HG02973 (cell line): Measurements from ENCODE around the gene CCDC34.

Experiments
- ATAC-seq: cut with Tn5 transposase; IDR thresholded peaks from one replicate; pipeline ENCODE4 v1.9.1; 2021; ENCODE audit warnings: moderate library complexity; ENCODE audit not compliant: unreplicated experiment

The CCDC34 gene

GRCh38 chr11:27392278-27393114 lies 29.5 kb upstream of the CCDC34 start:
- no peak for ATAC-seq

- ATAC-seq: no peak
Measured at GRCh38 chr11:27391331-27392015, 28.5 kb upstream of the CCDC34 start.

- no peak for ATAC-seq
Measured at GRCh38 chr11:27390318-27391295, 27.6 kb upstream of the CCDC34 start.

GRCh38 chr11:27388869-27389268 lies 25.9 kb upstream of the CCDC34 start:
- ATAC-seq: no peak

GRCh38 chr11:27388001-27388400 lies 25.0 kb upstream of the CCDC34 start:
- no peak for ATAC-seq

GRCh38 chr11:27387362-27387761 lies 24.3 kb upstream of the CCDC34 start:
- ATAC-seq: no peak

- ATAC-seq: no peak
Measured at GRCh38 chr11:27386181-27386845, 23.3 kb upstream of the CCDC34 start.

- ATAC-seq: no peak
Measured at GRCh38 chr11:27385245-27385644, 22.2 kb upstream of the CCDC34 start.

GRCh38 chr11:27384227-27384626 lies 21.2 kb upstream of the CCDC34 start:
- ATAC-seq: no peak

- no peak for ATAC-seq
Measured at GRCh38 chr11:27383645-27384044, 20.6 kb upstream of the CCDC34 start.

GRCh38 chr11:27381238-27381666 lies 18.2 kb upstream of the CCDC34 start:
- ATAC-seq: no peak

GRCh38 chr11:27380771-27381170 lies 17.8 kb upstream of the CCDC34 start:
- ATAC-seq: no peak

GRCh38 chr11:27379449-27379848 lies 16.4 kb upstream of the CCDC34 start:
- ATAC-seq: no peak

GRCh38 chr11:27375370-27375769 lies 12.4 kb upstream of the CCDC34 start:
- ATAC-seq: no peak

- ATAC-seq: no peak
Measured at GRCh38 chr11:27373856-27374602, 11.0 kb upstream of the CCDC34 start.

GRCh38 chr11:27373392-27373791 lies 10.4 kb upstream of the CCDC34 start:
- ATAC-seq: no peak

- no peak for ATAC-seq
Measured at GRCh38 chr11:27372164-27372563, 9.1 kb upstream of the CCDC34 start.

GRCh38 chr11:27371489-27371888 lies 8.5 kb upstream of the CCDC34 start:
- no peak for ATAC-seq

- no peak for ATAC-seq
Measured at GRCh38 chr11:27370374-27370773, 7.4 kb upstream of the CCDC34 start.

- no peak for ATAC-seq
Measured at GRCh38 chr11:27367881-27368280, 4.9 kb upstream of the CCDC34 start.
